H1 (cell line): ENCODE measurements around the gene PEX5L. TPM values are rescaled to one million over a fixed set of nuclear protein-coding genes. Genes with fewer than 3 reads are reported as not detected.

Experiments used
- CTCF ChIA-PET: fragments of 300-600 bp; sonication (Branson Sonifier 250); formaldehyde crosslinking; loops from one replicate; lab custom pipeline; 2021; ENCODE audit not compliant: partially characterized antibody; lab: Charles Lee
- POLR2A ChIA-PET: fragments of 300-600 bp; sonication (Branson Sonifier 250); formaldehyde crosslinking; loops from one replicate; lab custom pipeline; 2021; ENCODE audit warnings: inconsistent platforms; ENCODE audit not compliant: partially characterized antibody; lab: Charles Lee
- DNase-seq, 2 experiments: peaks; one replicate each; pipeline versions ENCODE4 v3.0.0 to v3.0.0-alpha.2; 2010 to 2022; ENCODE audit warnings: low spot score in 2 of 2, low read depth in 1 of 2, mixed read lengths in 1 of 2
- FAIRE-seq: peaks from 2 replicates; lab custom pipeline; 2011; peaks lifted over from hg19 to GRCh38; lab: Jason Lieb, UNC
- H2AFZ ChIP-seq: 2 replicates; pipeline ENCODE4 v1.8.1; 2012; ENCODE audit warnings: low read length, inconsistent platforms
- H2AK5ac ChIP-seq: 2 replicates; pipeline ENCODE4 v1.6.1; 2013; ENCODE audit warnings: low read depth, low read length
- H2BK120ac ChIP-seq: replicated peaks from 2 replicates; pipeline ENCODE3; 2013; ENCODE audit warnings: low read depth, low read length, inconsistent platforms
- H2BK12ac ChIP-seq: 2 replicates; pipeline ENCODE4 v1.6.1; 2013; ENCODE audit warnings: low read depth, low read length
- H2BK15ac ChIP-seq: 2 replicates; pipeline ENCODE4 v1.6.1; 2013; ENCODE audit warnings: low read length
- H2BK20ac ChIP-seq: 2 replicates; pipeline ENCODE4 v1.6.1; 2013; ENCODE audit warnings: low read length
- H2BK5ac ChIP-seq: 2 replicates; pipeline ENCODE4 v1.6.1; 2013; ENCODE audit warnings: low read depth, low read length
- H3K14ac ChIP-seq: 2 replicates; pipeline ENCODE4 v1.6.1; 2013; ENCODE audit warnings: inconsistent platforms; ENCODE audit not compliant: insufficient read length
- H3K18ac ChIP-seq: 2 replicates; pipeline ENCODE4 v1.6.1; 2013; ENCODE audit warnings: low read length; ENCODE audit errors: extremely low read depth
- H3K23ac ChIP-seq: 2 replicates; pipeline ENCODE4 v1.6.1; 2013; ENCODE audit warnings: inconsistent platforms; ENCODE audit not compliant: insufficient read length
- H3K23me2 ChIP-seq: 2 replicates; pipeline ENCODE4 v1.6.1; 2013; ENCODE audit warnings: low read depth, low read length
- H3K27ac ChIP-seq: 2 replicates; pipeline ENCODE4 v1.6.1; 2011; ENCODE audit warnings: low read depth, low read length, inconsistent platforms
- H3K27me3 ChIP-seq, 4 experiments: replicated peaks in 1 of 4; 1 replicate in 1 of 4; 2 replicates in 3 of 4; pipeline versions ENCODE4 v1.6.1 to v1.8.1; 2011 to 2013; ENCODE audit warnings: low read length in 3 of 4, mild to moderate bottlenecking in 3 of 4, inconsistent platforms in 2 of 4, mixed read lengths in 2 of 4, moderate library complexity in 1 of 4; ENCODE audit not compliant: control insufficient read depth in 3 of 4, insufficient read depth in 3 of 4; ENCODE audit errors: extremely low read depth in 1 of 4
- H3K36me3 ChIP-seq, 4 experiments: 2 replicates each; pipeline versions ENCODE4 v1.6.1 to v1.8.1; 2011 to 2013; ENCODE audit warnings: mild to moderate bottlenecking in 4 of 4, low read length in 3 of 4, moderate library complexity in 2 of 4, control low read depth in 1 of 4, inconsistent platforms in 1 of 4; ENCODE audit not compliant: insufficient read depth in 4 of 4, control insufficient read depth in 2 of 4
- H3K4ac ChIP-seq: replicated peaks from 2 replicates; pipeline ENCODE3; 2013; ENCODE audit warnings: low read length, low read depth, mixed read lengths, inconsistent platforms; ENCODE audit not compliant: insufficient read length
- H3K4me1 ChIP-seq, 4 experiments: replicated peaks in 1 of 4; 1 replicate in 1 of 4; 2 replicates in 3 of 4; pipeline versions ENCODE4 v1.6.1 to v1.8.1; 2011 to 2013; ENCODE audit warnings: low read length in 3 of 4, inconsistent platforms in 2 of 4, mixed read lengths in 1 of 4; ENCODE audit not compliant: insufficient read depth in 4 of 4, control insufficient read depth in 3 of 4
- H3K4me2 ChIP-seq, 2 experiments: 2 replicates each; pipeline versions ENCODE4 v1.6.1 to v1.8.1; 2011 to 2013; ENCODE audit warnings: low read depth in 2 of 2, low read length in 2 of 2, control low read depth in 1 of 2, inconsistent platforms in 1 of 2, mild to moderate bottlenecking in 1 of 2; ENCODE audit not compliant: insufficient read depth in 1 of 2
- H3K4me3 ChIP-seq, 4 experiments: fragments of 200-600, 300-600 bp in 1 of 4; sonication (generic), shearing (Covaris generic), sonication (Bioruptor Twin) in 1 of 4; 2 replicates each; pipeline versions ENCODE4 v1.5.1 to v1.8.1; 2011 to 2016; ENCODE audit warnings: low read length in 4 of 4, low read depth in 3 of 4, control low read depth in 2 of 4, inconsistent platforms in 2 of 4, mild to moderate bottlenecking in 2 of 4, mixed read lengths in 1 of 4, moderate library complexity in 1 of 4; ENCODE audit not compliant: insufficient read depth in 2 of 4; ENCODE audit errors: extremely low read depth in 1 of 4
- H3K56ac ChIP-seq: replicated peaks from 2 replicates; pipeline ENCODE3; 2013; ENCODE audit warnings: low read depth, mild to moderate bottlenecking, mixed read lengths, low read length, inconsistent platforms; ENCODE audit not compliant: insufficient read length
- H3K79me1 ChIP-seq: 2 replicates; pipeline ENCODE4 v1.6.1; 2013; ENCODE audit warnings: low read depth, low read length, control low read depth
- H3K79me2 ChIP-seq, 2 experiments: 2 replicates each; pipeline versions ENCODE4 v1.6.1 to v1.8.1; 2012 to 2013; ENCODE audit warnings: low read length in 2 of 2, mild to moderate bottlenecking in 2 of 2, inconsistent platforms in 1 of 2; ENCODE audit not compliant: insufficient read depth in 2 of 2, control insufficient read depth in 1 of 2
- H3K9ac ChIP-seq, 4 experiments: replicated peaks in 1 of 4; 1 replicate in 1 of 4; 2 replicates in 3 of 4; pipeline versions ENCODE4 v1.6.1 to v1.8.1; 2011 to 2013; ENCODE audit warnings: low read depth in 3 of 4, low read length in 3 of 4, control low read depth in 2 of 4, mild to moderate bottlenecking in 2 of 4, moderate library complexity in 2 of 4, inconsistent platforms in 1 of 4; ENCODE audit errors: extremely low read depth in 1 of 4
- H3K9me3 ChIP-seq, 2 experiments: 2 replicates each; pipeline versions ENCODE4 v1.6.1 to v1.8.1; 2012 to 2013; ENCODE audit warnings: mild to moderate bottlenecking in 2 of 2, moderate library complexity in 2 of 2, control low read depth in 1 of 2, inconsistent platforms in 1 of 2, low read depth in 1 of 2, low read length in 1 of 2, mixed read lengths in 1 of 2; ENCODE audit not compliant: insufficient read depth in 2 of 2
- H4K20me1 ChIP-seq, 2 experiments: replicated peaks in 1 of 2; 2 replicates each; pipeline versions ENCODE3 to v1.8.1; 2011 to 2013; ENCODE audit warnings: inconsistent platforms in 2 of 2, low read length in 2 of 2, mild to moderate bottlenecking in 1 of 2; ENCODE audit not compliant: insufficient read depth in 2 of 2, control insufficient read depth in 1 of 2
- H4K5ac ChIP-seq: 2 replicates; pipeline ENCODE4 v1.6.1; 2013; ENCODE audit warnings: low read length, low read depth, mixed read lengths, inconsistent platforms; ENCODE audit not compliant: insufficient read length
- H4K8ac ChIP-seq: 2 replicates; pipeline ENCODE4 v1.8.0; 2013; ENCODE audit warnings: mild to moderate bottlenecking, moderate library complexity, low read length, inconsistent platforms; ENCODE audit not compliant: insufficient read depth; ENCODE audit errors: extremely low read depth
- H4K91ac ChIP-seq: replicated peaks from 2 replicates; pipeline ENCODE3; 2013; ENCODE audit warnings: low read length, mixed read lengths, inconsistent platforms; ENCODE audit not compliant: insufficient read length
- CHD2 ChIP-seq: IDR thresholded peaks from 2 replicates; pipeline ENCODE4 v1.6.1; 2012; ENCODE audit warnings: low read length, improper control_type of control experiment
- CREB1 ChIP-seq: IDR thresholded peaks from 2 replicates; pipeline ENCODE4 v1.6.1; 2012; ENCODE audit warnings: inconsistent platforms
- EZH2 ChIP-seq: fragments of 200-600 bp; sonication (generic); IDR thresholded peaks from 2 replicates; pipeline ENCODE4 v1.7.1; 2012; ENCODE audit warnings: low read depth, mild to moderate bottlenecking, moderate library complexity, low read length, inconsistent platforms; ENCODE audit not compliant: severe bottlenecking
- FOSL1 ChIP-seq: IDR thresholded peaks from 2 replicates; pipeline ENCODE4 v1.6.1; 2011; ENCODE audit warnings: mild to moderate bottlenecking, low read depth, low read length, moderate library complexity; ENCODE audit not compliant: insufficient read depth
- GABPA ChIP-seq: IDR thresholded peaks from 2 replicates; pipeline ENCODE4 v1.6.1; 2011; ENCODE audit warnings: mild to moderate bottlenecking, low read length, moderate library complexity, borderline replicate concordance; ENCODE audit not compliant: insufficient read depth
- JUND ChIP-seq: IDR thresholded peaks from 2 replicates; pipeline ENCODE4 v1.6.1; 2011; ENCODE audit warnings: mild to moderate bottlenecking, improper control_type of control experiment, low read length
- NRF1 ChIP-seq: IDR thresholded peaks from 2 replicates; pipeline ENCODE4 v1.6.1; 2011; ENCODE audit warnings: mild to moderate bottlenecking, low read depth, low read length, improper control_type of control experiment
- PHF8 ChIP-seq: fragments of 200-600 bp; sonication (generic); conservative IDR thresholded peaks from 2 replicates; pipeline ENCODE4 v1.7.1; 2012; ENCODE audit warnings: low read depth, mild to moderate bottlenecking, inconsistent platforms, low read length, moderate library complexity
- RFX5 ChIP-seq: IDR thresholded peaks from 2 replicates; pipeline ENCODE4 v1.6.1; 2011; ENCODE audit warnings: low read depth, low read length, improper control_type of control experiment, borderline replicate concordance
- SRF ChIP-seq: IDR thresholded peaks from 2 replicates; pipeline ENCODE4 v1.6.1; 2011; ENCODE audit warnings: mild to moderate bottlenecking, low read depth, low read length, moderate library complexity
- SUZ12 ChIP-seq: fragments of 200-600 bp; sonication (generic); IDR thresholded peaks from 2 replicates; pipeline ENCODE4 v1.6.1; 2012; ENCODE audit warnings: mild to moderate bottlenecking, inconsistent platforms, low read length, moderate library complexity, mixed read lengths
- TAF1 ChIP-seq: IDR thresholded peaks from 2 replicates; pipeline ENCODE4 v1.6.1; 2011; ENCODE audit warnings: mild to moderate bottlenecking, low read depth, low read length
- WGBS, 2 experiments: shearing (Covaris generic) in 1 of 2; methylation state at CpG; one replicate each; pipeline versions ENCODE4 v1.1.6 to v1.1.7; 2013 to 2015; ENCODE audit warnings: low lambda C conversion rate in 2 of 2, mixed read lengths in 2 of 2, inconsistent platforms in 1 of 2, low coverage in 1 of 2, missing lambda C conversion rate in 1 of 2; ENCODE audit not compliant: insufficient replicate concordance in 2 of 2, insufficient coverage in 1 of 2, insufficient read length in 1 of 2; ENCODE audit errors: extremely low coverage in 1 of 2, missing lambda C conversion rate in 1 of 2; 5-methylcytosine and 5-hydroxymethylcytosine counted together
- polyA plus RNA-seq, 7 experiments: library from polyadenylated mRNA; depleted of rRNA in 3 of 7; stranded (reverse) in 5 of 7; unstranded in 2 of 7; fragments of >200 nt in 5 of 7; fragments of 200-250 nt in 2 of 7; gene quantifications; 1 replicate in 5 of 7; 2 replicates in 1 of 7; 4 replicates in 1 of 7; pipeline versions ENCODE4 v1.2.1 to v1.2.3, GENCODE V29; 2011 to 2013; ENCODE audit warnings: missing spikeins in 2 of 7, mixed read lengths in 2 of 7
- total RNA-seq: library from RNA; stranded (reverse); fragmentation: NEBNext Ultra II Directional; extraction: Animal tissue kit (Norgen Biotek cat#: 25700); gene quantifications from 2 replicates; pipeline ENCODE4 v1.2.1, GENCODE V29; 2021

The PEX5L gene
- total and polyA plus RNA-seq, 2 of the 8 experiments (the other 6 are each of a cell fraction or from before 2014, with no cell fraction given), result 0.80 to 4.2 TPM

DNA sequence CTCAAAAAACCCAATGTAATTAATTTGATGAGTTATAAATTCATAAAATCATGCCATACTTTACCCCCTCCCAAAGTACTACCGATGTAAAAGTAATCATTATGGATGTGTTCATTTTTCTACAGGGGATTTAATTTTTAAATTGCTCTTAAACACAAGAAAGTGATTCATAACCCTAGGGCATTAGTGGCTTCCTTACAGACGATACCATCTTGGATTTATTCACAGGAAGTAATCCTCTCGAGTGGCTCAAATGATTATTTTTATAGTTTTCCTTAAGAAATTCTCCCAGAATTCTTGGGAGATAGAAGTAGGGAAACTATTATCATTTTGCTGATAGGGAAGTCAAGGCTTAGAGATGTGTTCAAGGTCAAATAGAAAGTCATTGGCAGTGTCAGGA, 80.9 kb downstream of the PEX5L start:
- no peak for FAIRE-seq
- Histone ChIP-seq H2AK5ac (no peak overlapping the region), H4K8ac (no peak overlapping the region), H3K18ac (no peak overlapping the region), H3K4me2 (no peak overlapping the region), H4K5ac (no peak overlapping the region), H3K9ac (no peak overlapping the region), H3K56ac (no peak overlapping the region), H3K9me3 (no peaks in the 10 kb centered on the region), H4K20me1 (no peaks in the 10 kb centered on the region), H2BK12ac (no peak overlapping the region), H3K23me2 (no peaks in the 10 kb centered on the region), H3K4me1 (no peaks in the 10 kb centered on the region; a peak in 1 of 7 replicates), H2BK5ac (no peak overlapping the region), H3K79me1 (no peaks in the 10 kb centered on the region), H3K14ac (no peak overlapping the region), H3K27ac (no peak overlapping the region), H2AFZ (no peak overlapping the region), H2BK15ac (no peak overlapping the region), H3K4me3 (no peak overlapping the region), H2BK120ac (no peak overlapping the region), H3K36me3 (no peaks in the 10 kb centered on the region), H3K4ac (no peak overlapping the region), H3K23ac (no peak overlapping the region), H2BK20ac (no peak overlapping the region), H3K27me3 (no peaks in the 10 kb centered on the region), H3K79me2 (no peaks in the 10 kb centered on the region), H4K91ac (no peak overlapping the region)
- POLR2A ChIA-PET, result no interaction called here
- DNase-seq, result no peak
- CTCF ChIA-PET, result no interaction called here
- TF ChIP-seq CHD2 (no peak), NRF1 (no peak), FOSL1 (no peak), CREB1 (no peak), GABPA (no peak), EZH2 (no peak), SUZ12 (no peak), SRF (no peak), TAF1 (no peak), JUND (no peak), RFX5 (no peak), PHF8 (no peak)
- WGBS, 2 experiments, result 60% methylated on average over 3 of the region's 3 CpGs; no CpG with 5 or more reads in 1 of the 2 experiments
